Activated CD8-positive, alpha-beta T cell treated with anti-CD3 and anti-CD28 coated beads for 36 hours (primary cell): Measurements from ENCODE around the gene ZNF839. TPM values are rescaled to one million over a fixed set of nuclear protein-coding genes. Genes with fewer than 3 reads are reported as not detected.

Experiments used
- ATAC-seq: fragments of 200-7000 bp; cut with Tn5 transposase; one replicate; pipeline ENCODE4 v1.10.0; 2021; ENCODE audit warnings: mild to moderate bottlenecking, moderate library complexity
- CTCF ChIA-PET: fragments of 350-600 bp; sonication (Branson Sonifier 250); formaldehyde crosslinking; loops from one replicate; lab custom pipeline; 2021; ENCODE audit warnings: antibody characterized with exemption; lab: Charles Lee
- POLR2A ChIA-PET: fragments of 350-600 bp; sonication (Branson Sonifier 250); formaldehyde crosslinking; loops from one replicate; lab custom pipeline; 2021; ENCODE audit warnings: antibody characterized with exemption; lab: Charles Lee
- DNase-seq: peaks from one replicate; pipeline ENCODE4 v3.0.0-alpha.2; 2020
- H3K27ac Mint-ChIP-seq: one replicate; pipeline ENCODE4 v1.8.0; 2021; ENCODE audit warnings: mild to moderate bottlenecking, mixed read lengths
- H3K27me3 Mint-ChIP-seq: one replicate; pipeline ENCODE4 v1.8.0; 2021; ENCODE audit warnings: mixed read lengths
- H3K36me3 Mint-ChIP-seq: one replicate; pipeline ENCODE4 v1.8.0; 2021; ENCODE audit warnings: low read depth, mixed read lengths
- H3K4me1 Mint-ChIP-seq: one replicate; pipeline ENCODE4 v1.8.0; 2021; ENCODE audit warnings: low read depth, mixed read lengths
- H3K4me3 Mint-ChIP-seq: one replicate; pipeline ENCODE4 v1.8.0; 2021; ENCODE audit warnings: mild to moderate bottlenecking, moderate library complexity, mixed read lengths
- H3K9me3 Mint-ChIP-seq: one replicate; pipeline ENCODE4 v1.8.0; 2021; ENCODE audit warnings: mixed read lengths
- intact Hi-C: fragments of 100-400 bp; cut with micrococcal nuclease; formaldehyde crosslinking; loops from one replicate; pipeline ENCODE4 v1.10.0; 2022
- total RNA-seq, 2 experiments: library from RNA; stranded (reverse); gene quantifications; one replicate each; pipeline ENCODE4 v1.2.3, GENCODE V29; 2021
- TF ChIP-seq, protein P1 (sequence below): fragments of 200-600 bp; IDR thresholded peaks from one replicate; pipeline ENCODE4 v1.8.0; 2022; ENCODE audit warnings: antibody characterized with exemption, mild to moderate bottlenecking

The ZNF839 gene
- total RNA-seq, 2 experiments from 2014 or later = 16.7 to 18.6 TPM

- DNase-seq (no peak), ATAC-seq (no peak)
- Mint-ChIP-seq H3K4me3 (no peak overlapping the region), H3K9me3 (no peaks in the 10 kb centered on the region), H3K4me1 (no peaks in the 10 kb centered on the region), H3K27ac (no peak overlapping the region), H3K27me3 (no peaks in the 10 kb centered on the region), H3K36me3 (no peaks in the 10 kb centered on the region)
- TF ChIP-seq, protein P1, sequence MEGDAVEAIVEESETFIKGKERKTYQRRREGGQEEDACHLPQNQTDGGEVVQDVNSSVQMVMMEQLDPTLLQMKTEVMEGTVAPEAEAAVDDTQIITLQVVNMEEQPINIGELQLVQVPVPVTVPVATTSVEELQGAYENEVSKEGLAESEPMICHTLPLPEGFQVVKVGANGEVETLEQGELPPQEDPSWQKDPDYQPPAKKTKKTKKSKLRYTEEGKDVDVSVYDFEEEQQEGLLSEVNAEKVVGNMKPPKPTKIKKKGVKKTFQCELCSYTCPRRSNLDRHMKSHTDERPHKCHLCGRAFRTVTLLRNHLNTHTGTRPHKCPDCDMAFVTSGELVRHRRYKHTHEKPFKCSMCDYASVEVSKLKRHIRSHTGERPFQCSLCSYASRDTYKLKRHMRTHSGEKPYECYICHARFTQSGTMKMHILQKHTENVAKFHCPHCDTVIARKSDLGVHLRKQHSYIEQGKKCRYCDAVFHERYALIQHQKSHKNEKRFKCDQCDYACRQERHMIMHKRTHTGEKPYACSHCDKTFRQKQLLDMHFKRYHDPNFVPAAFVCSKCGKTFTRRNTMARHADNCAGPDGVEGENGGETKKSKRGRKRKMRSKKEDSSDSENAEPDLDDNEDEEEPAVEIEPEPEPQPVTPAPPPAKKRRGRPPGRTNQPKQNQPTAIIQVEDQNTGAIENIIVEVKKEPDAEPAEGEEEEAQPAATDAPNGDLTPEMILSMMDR = no peak
- intact Hi-C loops = no loop called here
- POLR2A ChIA-PET = no interaction called here
- CTCF ChIA-PET = no interaction called here
These were observed 67.5 kb downstream of the ZNF839 start for GRCh38 chr14:102387086-102387485.

- CTCF ChIA-PET = interaction anchor here (1.0 to 1.4 kb wide), 2 partner anchors 49 to 206 kb away, joined by 3 to 6 read pairs; no protein-coding TSS in a partner anchor
- H3K27ac Mint-ChIP-seq = no peak overlapping the region
- H3K4me1 Mint-ChIP-seq = peaks cover 5% of the 10 kb centered on the region
These were observed 69.7 kb downstream of the ZNF839 start for GRCh38 chr14:102389246-102389645.

GRCh38 chr14:102390064-102390855 lies 70.7 kb downstream of the ZNF839 start:
- ChIA-PET POLR2A (no interaction called here), CTCF (interaction anchor here (1.4 kb wide), 1 partner anchor 48 kb away, joined by 6 read pairs; no protein-coding TSS in a partner anchor)
- intact Hi-C loops = no loop called here
- H3K27ac Mint-ChIP-seq = no peak overlapping the region
- ATAC-seq (no peak), DNase-seq (no peak)
- peaks cover 10% of the 10 kb centered on the region for H3K4me1 Mint-ChIP-seq
- TF ChIP-seq, protein P1 = no peak
- H3K27me3 Mint-ChIP-seq = no peaks in the 10 kb centered on the region
- H3K9me3 Mint-ChIP-seq = no peaks in the 10 kb centered on the region
- no peak overlapping the region for H3K4me3 Mint-ChIP-seq
- peaks cover 1% of the 10 kb centered on the region for H3K36me3 Mint-ChIP-seq

More at GRCh38 chr14:102389246-102389645, 69.7 kb downstream of the ZNF839 start:
- Mint-ChIP-seq H3K27me3 (no peaks in the 10 kb centered on the region), H3K36me3 (peaks cover 1% of the 10 kb centered on the region), H3K4me3 (no peak overlapping the region), H3K9me3 (no peaks in the 10 kb centered on the region)
- ATAC-seq = no peak
- TF ChIP-seq, protein P1 = no peak
- intact Hi-C loops = no loop called here
- POLR2A ChIA-PET = no interaction called here
- no peak for DNase-seq

Other genes starting within 250 kb of the ZNF839 start
- gene HSP90AA1, start 232.7 kb upstream of the ZNF839 start, total RNA-seq = 1,000 to 10,000 TPM; 1,101 to 1,115 TPM
- gene WDR20, start 179.8 kb upstream of the ZNF839 start, total RNA-seq = 10 to 100 TPM; 18.5 to 21.6 TPM
- 1 to 10 TPM; 6.2 to 6.6 TPM for gene MOK, start 14.6 kb upstream of the ZNF839 start, total RNA-seq
- gene CINP, start 43.1 kb downstream of the ZNF839 start, total RNA-seq = 10 to 100 TPM; 47.8 to 52.2 TPM
- 1 to 10 TPM; 4.7 to 5.0 TPM for gene TECPR2, start 43.2 kb downstream of the ZNF839 start, total RNA-seq
- gene ANKRD9, start 190.0 kb downstream of the ZNF839 start, total RNA-seq = 10 to 100 TPM; 15.0 to 16.9 TPM